WTC11 (cell line): ENCODE results near the gene C3orf49.

Source experiments
- CTCF ChIP-seq: fragments of 200-600 bp; IDR thresholded peaks from 2 replicates; pipeline ENCODE4 v1.8.0; 2022; ENCODE audit warnings: antibody characterized with exemption
- TF ChIP-seq, protein P1 (sequence below): sonication (generic); formaldehyde crosslinking; IDR thresholded peaks from 2 replicates; pipeline ENCODE4 v1.8.1; 2022; ENCODE audit warnings: mild to moderate bottlenecking, moderate library complexity, missing genetic modification reagents

DNA sequence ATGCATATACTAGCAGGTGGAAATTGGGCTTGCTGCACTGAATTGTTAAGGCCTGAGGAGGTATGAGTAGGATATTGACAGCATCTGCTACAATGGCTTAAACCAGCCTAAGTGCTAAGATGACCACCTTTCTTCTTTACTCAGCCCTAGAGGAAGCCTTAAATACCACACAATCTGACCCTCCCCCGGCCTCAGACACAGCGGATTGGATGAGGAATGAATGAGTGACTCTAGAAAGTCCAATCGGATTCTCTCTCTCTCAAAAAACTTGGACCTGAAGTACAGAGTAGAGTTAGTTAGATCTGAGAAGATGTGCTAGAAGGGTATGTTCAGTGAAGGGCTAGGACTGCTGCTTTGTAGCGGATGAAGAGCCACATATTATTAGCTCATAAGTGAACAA, 39.9 kb upstream of the C3orf49 start:
- TF ChIP-seq, protein P1, sequence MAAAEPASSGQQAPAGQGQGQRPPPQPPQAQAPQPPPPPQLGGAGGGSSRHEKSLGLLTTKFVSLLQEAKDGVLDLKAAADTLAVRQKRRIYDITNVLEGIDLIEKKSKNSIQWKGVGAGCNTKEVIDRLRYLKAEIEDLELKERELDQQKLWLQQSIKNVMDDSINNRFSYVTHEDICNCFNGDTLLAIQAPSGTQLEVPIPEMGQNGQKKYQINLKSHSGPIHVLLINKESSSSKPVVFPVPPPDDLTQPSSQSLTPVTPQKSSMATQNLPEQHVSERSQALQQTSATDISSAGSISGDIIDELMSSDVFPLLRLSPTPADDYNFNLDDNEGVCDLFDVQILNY (CRISPR knock-in tag), result no peak
- TF ChIP-seq CTCF, result no peak
